NCI-H1417 (cell line): ENCODE data around the gene ARHGEF4.
"Not testable (repeated sequence)": the region's sequence is repeated elsewhere in the genome, so short reads cannot be mapped to it uniquely, and the experiment has no call there.

Source experiments
- DNase-seq, 3 experiments: peaks; one replicate each; lab custom pipeline; 2025; lab: John Stamatoyannopoulos, UW

Gene ARHGEF4

GRCh38 chr2:131052741-131053263, 216.1 kb downstream of the ARHGEF4 start:
- no peak for DNase-seq

DNA sequence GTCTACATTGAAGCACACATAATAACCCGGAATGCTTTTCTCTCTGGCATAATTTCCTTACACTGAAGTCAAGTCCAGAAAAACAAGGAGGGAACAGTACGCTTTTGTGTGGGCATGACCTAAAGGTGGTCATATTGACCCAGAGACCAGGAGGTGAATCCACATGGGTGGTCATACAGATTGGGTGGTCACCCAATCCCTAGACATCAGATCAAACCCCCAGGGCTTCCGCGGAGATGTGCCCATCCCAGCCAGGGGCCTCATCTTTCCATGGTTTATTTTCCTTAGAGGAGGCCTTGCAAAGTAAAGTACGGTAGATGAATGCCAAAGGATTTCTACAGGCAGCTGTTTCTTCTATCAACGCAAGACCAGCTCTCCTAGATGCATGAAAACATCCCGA, 217.8 kb downstream of the ARHGEF4 start:
- no peak for DNase-seq

- no peak for DNase-seq
Observed at GRCh38 chr2:131055169-131056065, 218.7 kb downstream of the ARHGEF4 start.

GRCh38 chr2:131056204-131056931, 219.7 kb downstream of the ARHGEF4 start:
- DNase-seq, result no peak

GRCh38 chr2:131056932-131057287, 220.2 kb downstream of the ARHGEF4 start:
- DNase-seq, result no peak

DNA sequence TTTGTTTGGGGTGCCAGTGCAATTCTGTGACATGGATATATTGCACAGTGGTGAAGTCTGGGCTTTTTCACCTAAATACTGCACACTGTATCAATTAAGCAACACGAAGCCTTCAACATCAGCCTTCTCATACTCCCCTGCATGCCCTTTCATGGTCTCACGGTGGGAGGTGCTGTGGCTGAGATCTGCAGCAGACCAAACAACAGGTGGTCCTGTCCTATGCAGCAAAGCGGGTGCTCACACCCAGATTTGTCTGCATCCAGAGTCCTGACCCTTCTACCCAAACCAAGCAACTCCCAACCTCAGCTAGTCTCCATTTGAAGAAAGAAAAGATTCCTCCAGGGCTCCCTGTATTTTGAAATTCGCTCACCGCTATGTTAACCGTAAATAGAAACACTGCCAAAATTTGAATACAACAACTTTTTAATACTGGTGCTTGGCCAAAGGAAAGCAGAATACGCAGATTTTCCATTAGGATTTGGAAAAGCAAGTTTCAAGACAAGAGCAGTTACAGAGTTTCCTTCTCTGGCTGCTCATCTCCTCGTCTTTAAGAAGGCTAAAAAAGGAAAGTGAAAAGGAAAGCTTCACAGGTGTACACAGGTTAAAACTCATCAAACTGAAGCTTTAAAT, 221.6 kb downstream of the ARHGEF4 start:
- no peak for DNase-seq

GRCh38 chr2:131058920-131059319, 222.2 kb downstream of the ARHGEF4 start:
- DNase-seq, result no peak

- no peak for DNase-seq
Observed at GRCh38 chr2:131063501-131064283, 227.0 kb downstream of the ARHGEF4 start.

DNA sequence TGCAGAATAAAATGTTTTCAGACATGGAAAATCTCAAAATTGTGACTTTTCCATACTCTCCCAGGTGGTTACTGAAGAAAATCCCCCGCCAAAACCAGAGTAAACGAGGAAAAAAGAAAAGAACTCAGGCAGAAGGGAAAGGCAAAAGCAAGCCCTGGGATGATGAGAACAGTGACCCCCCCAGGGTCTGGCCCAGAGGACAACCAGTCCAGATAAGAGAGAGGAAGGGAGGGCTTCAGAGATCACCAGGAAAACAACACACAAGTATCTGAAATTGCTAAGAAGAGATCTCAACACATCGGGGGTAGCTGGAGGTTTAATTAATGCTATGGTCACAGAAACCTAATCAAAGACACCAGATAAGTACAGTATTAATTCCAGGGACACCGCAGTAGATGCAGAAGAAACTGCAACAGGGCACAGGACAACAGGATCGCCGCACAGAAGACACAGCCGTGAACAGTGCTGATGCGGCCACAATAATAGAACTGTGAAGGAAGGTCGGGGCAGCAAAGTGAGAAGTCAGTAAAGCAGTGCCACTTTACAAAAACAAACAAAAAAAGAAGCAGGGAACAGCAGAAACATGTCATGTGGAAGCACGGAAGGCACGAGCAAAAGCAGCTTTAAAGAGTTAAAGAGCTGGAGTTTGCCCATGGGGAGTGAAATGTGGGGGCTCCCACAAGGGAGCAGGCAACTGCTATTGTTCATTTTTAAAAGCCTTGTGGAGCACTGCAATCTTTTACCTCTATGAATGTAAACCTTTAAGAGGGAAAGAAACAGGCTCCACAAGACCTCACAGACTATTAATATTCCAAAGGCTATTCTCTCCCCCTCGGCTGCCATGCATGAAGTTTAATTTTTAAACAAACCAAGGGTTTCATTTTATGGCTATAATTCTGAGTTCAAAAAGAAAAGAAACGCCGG, 228.1 kb downstream of the ARHGEF4 start:
- DNase-seq, result no peak

- no peak for DNase-seq
Observed at GRCh38 chr2:131067465-131068125, 230.9 kb downstream of the ARHGEF4 start.

DNA sequence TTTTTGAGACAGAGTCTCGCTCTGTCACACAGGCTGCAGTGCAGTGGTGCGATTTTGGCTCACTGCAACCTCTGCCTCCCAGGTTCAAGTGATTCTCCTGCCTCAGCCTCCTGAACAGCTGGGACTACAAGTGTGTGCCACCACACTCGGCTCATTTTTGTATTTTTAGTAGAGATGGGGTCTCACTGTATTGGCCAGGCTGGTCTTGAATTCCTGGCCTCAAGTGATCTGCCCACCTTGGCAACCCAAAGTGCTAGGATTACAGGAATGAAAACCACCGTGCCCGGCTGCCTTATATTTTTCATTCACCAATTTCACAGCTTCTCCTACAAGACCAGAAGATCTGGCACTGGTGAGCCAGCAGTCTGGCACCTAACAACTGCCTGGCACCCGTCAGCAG, 231.5 kb downstream of the ARHGEF4 start:
- not testable (repeated sequence) for DNase-seq

- DNase-seq, result not testable (repeated sequence)
Observed at GRCh38 chr2:131075578-131075977, 238.9 kb downstream of the ARHGEF4 start.

GRCh38 chr2:131076707-131077106, 240.0 kb downstream of the ARHGEF4 start:
- no peak for DNase-seq

- no peak for DNase-seq
Observed at GRCh38 chr2:131077182-131077846, 240.6 kb downstream of the ARHGEF4 start.

DNA sequence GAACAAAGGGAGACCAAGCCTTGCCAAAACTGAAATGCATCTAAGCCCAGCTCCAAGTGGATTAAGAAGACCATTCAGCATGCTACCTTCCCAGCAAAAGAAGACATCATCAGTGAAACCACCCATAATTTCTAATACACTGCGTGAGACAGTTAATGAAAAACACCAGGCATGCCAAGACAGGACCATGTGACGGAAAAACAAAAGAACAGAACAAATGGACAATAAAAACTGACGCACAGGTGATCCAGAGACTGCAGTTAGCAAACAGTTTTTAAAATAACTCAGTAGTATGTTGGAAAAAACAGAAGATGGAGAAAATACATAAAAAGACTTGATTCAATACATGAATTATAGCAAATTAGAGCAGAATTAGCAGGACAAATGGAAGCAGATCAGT, 241.3 kb downstream of the ARHGEF4 start:
- DNase-seq, result peak in 1 of 3 experiments; percentile 19

DNA sequence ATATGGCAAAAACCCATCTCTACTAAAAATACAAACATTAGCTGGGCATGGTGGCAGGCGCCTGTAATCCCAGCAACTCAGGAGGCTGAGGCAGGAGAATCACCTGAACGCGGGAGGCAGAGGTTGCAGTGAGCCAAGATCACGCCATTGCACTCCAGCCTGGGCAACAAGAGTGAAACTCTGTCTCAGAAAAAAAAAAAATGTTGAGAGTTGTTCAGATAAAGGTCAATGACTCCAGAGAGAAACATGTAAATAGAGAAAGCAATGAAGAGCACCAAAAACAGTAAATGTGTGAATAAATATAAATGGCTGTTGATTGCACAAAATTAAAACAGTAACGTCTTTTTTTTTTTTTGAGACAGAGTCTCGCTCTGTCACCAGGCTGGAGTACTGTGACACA, 243.2 kb downstream of the ARHGEF4 start:
- not testable (repeated sequence) for DNase-seq

- no peak for DNase-seq
Observed at GRCh38 chr2:131081190-131081589, 244.5 kb downstream of the ARHGEF4 start.

- no peak for DNase-seq
Observed at GRCh38 chr2:131085646-131086045, 248.9 kb downstream of the ARHGEF4 start.

DNA sequence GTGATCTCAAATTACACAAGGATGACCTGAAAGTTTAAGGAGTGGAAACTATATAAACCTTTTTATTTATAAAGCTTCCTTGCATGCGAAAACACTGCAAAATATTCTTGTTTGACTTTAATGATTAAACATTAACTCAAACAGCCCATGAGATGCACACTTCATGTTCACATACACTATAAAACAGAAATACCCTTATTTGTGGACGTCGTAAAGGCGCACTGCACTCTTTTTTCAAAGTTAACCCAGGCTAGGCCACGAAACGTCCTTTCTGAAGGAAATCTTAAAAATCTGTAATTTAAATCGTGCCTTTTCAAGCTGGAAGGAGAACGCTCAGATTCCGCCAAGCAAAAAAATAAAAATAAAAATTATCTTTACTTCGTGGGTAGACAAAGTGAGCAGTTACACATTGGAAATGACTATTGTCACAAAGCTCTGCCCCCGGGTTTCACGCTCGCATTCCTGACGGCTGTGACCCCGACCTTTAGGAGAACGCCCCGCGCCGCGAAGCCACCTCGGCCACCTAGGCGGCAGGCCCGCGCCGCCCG, 255.8 kb downstream of the ARHGEF4 start:
- DNase-seq, result no peak
